Activated naive CD8-positive, alpha-beta T cell treated with anti-CD3 and anti-CD28 coated beads, Interleukin-2, amount 50 U/mL, for 24 hours (primary cell): ENCODE measurements around the gene VMP1.
"Not testable (repeated sequence)": the region's sequence is repeated elsewhere in the genome, so short reads cannot be mapped to it uniquely, and the experiment has no call there.

Experiments
- ATAC-seq: fragments of 150-1000 bp; cut with Tn5 transposase; one replicate; pipeline ENCODE4 v1.10.0; 2021
- DNase-seq: peaks from one replicate; pipeline ENCODE4 v3.0.0; 2021
- H3K27ac Mint-ChIP-seq: one replicate; pipeline ENCODE4 v1.8.0; 2021; ENCODE audit warnings: mild to moderate bottlenecking, mixed read lengths
- H3K27me3 Mint-ChIP-seq: one replicate; pipeline ENCODE4 v1.8.0; 2021; ENCODE audit warnings: mixed read lengths
- H3K36me3 Mint-ChIP-seq: one replicate; pipeline ENCODE4 v1.8.0; 2021; ENCODE audit warnings: low read depth, mixed read lengths
- H3K4me1 Mint-ChIP-seq: one replicate; pipeline ENCODE4 v1.8.0; 2021; ENCODE audit warnings: mixed read lengths
- H3K4me3 Mint-ChIP-seq: one replicate; pipeline ENCODE4 v1.8.0; 2021; ENCODE audit warnings: mild to moderate bottlenecking, moderate library complexity, mixed read lengths
- H3K9me3 Mint-ChIP-seq: one replicate; pipeline ENCODE4 v1.8.0; 2021; ENCODE audit warnings: mixed read lengths

Gene VMP1

GRCh38 chr17:59863616-59864015, 156.2 kb downstream of the VMP1 start:
- Mint-ChIP-seq H3K9me3 (no peaks in the 10 kb centered on the region), H3K27me3 (no peaks in the 10 kb centered on the region), H3K4me1 (peaks cover 13% of the 10 kb centered on the region), H3K36me3 (peaks cover 18% of the 10 kb centered on the region), H3K4me3 (no peak overlapping the region), H3K27ac (no peak overlapping the region)
- DNase-seq, result no peak
- no peak for ATAC-seq

- Mint-ChIP-seq H3K27ac (no peak overlapping the region), H3K27me3 (no peaks in the 10 kb centered on the region), H3K4me3 (no peak overlapping the region), H3K9me3 (no peaks in the 10 kb centered on the region), H3K4me1 (peaks cover 3% of the 10 kb centered on the region), H3K36me3 (peaks cover 15% of the 10 kb centered on the region)
- no peak for DNase-seq
- ATAC-seq, result no peak
Observed at GRCh38 chr17:59869941-59870218, 162.4 kb downstream of the VMP1 start.

- Mint-ChIP-seq H3K9me3 (no peaks in the 10 kb centered on the region), H3K4me1 (peaks cover 3% of the 10 kb centered on the region), H3K27ac (no peak overlapping the region), H3K36me3 (peaks cover 14% of the 10 kb centered on the region), H3K27me3 (no peaks in the 10 kb centered on the region), H3K4me3 (no peak overlapping the region)
- no peak for DNase-seq
- no peak for ATAC-seq
Observed at GRCh38 chr17:59870482-59870881, 163.0 kb downstream of the VMP1 start.

GRCh38 chr17:59872351-59872750, 164.9 kb downstream of the VMP1 start:
- no peak for DNase-seq
- H3K9me3 Mint-ChIP-seq, result no peaks in the 10 kb centered on the region
- no peak overlapping the region for H3K27ac Mint-ChIP-seq
- H3K27me3 Mint-ChIP-seq, result no peaks in the 10 kb centered on the region
- H3K4me1 Mint-ChIP-seq, result peaks cover 3% of the 10 kb centered on the region
- no peak overlapping the region for H3K4me3 Mint-ChIP-seq
- no peak for ATAC-seq
- peaks cover 16% of the 10 kb centered on the region for H3K36me3 Mint-ChIP-seq

- H3K4me1 Mint-ChIP-seq, H3K4me3 Mint-ChIP-seq, H3K27ac Mint-ChIP-seq, DNase-seq, H3K9me3 Mint-ChIP-seq, H3K27me3 Mint-ChIP-seq, ATAC-seq: not testable (repeated sequence)
- H3K36me3 Mint-ChIP-seq, result peaks cover 20% of the 10 kb centered on the region
Observed at GRCh38 chr17:59873414-59873813, 166.0 kb downstream of the VMP1 start.

- H3K27me3 Mint-ChIP-seq, result no peaks in the 10 kb centered on the region
- ATAC-seq, result no peak
- peaks cover 19% of the 10 kb centered on the region for H3K36me3 Mint-ChIP-seq
- DNase-seq, result no peak
- no peak overlapping the region for H3K27ac Mint-ChIP-seq
- H3K4me1 Mint-ChIP-seq, result no peaks in the 10 kb centered on the region
- no peak overlapping the region for H3K4me3 Mint-ChIP-seq
- no peaks in the 10 kb centered on the region for H3K9me3 Mint-ChIP-seq
Observed at GRCh38 chr17:59874376-59874775, 166.9 kb downstream of the VMP1 start.

GRCh38 chr17:59876107-59876506, 168.7 kb downstream of the VMP1 start:
- no peaks in the 10 kb centered on the region for H3K9me3 Mint-ChIP-seq
- ATAC-seq, result no peak
- H3K4me3 Mint-ChIP-seq, result no peak overlapping the region
- H3K36me3 Mint-ChIP-seq, result peaks cover 21% of the 10 kb centered on the region
- DNase-seq, result no peak
- H3K4me1 Mint-ChIP-seq, result no peaks in the 10 kb centered on the region
- H3K27me3 Mint-ChIP-seq, result no peaks in the 10 kb centered on the region
- no peak overlapping the region for H3K27ac Mint-ChIP-seq

GRCh38 chr17:59877965-59878364, 170.5 kb downstream of the VMP1 start:
- peak overlapping the region; percentile 3 for H3K27ac Mint-ChIP-seq

GRCh38 chr17:59878624-59879023, 171.2 kb downstream of the VMP1 start:
- no peaks in the 10 kb centered on the region for H3K27me3 Mint-ChIP-seq
- no peaks in the 10 kb centered on the region for H3K9me3 Mint-ChIP-seq
- no peak overlapping the region for H3K27ac Mint-ChIP-seq
- ATAC-seq (no peak), DNase-seq (no peak)
- no peak overlapping the region for H3K4me3 Mint-ChIP-seq
- no peaks in the 10 kb centered on the region for H3K4me1 Mint-ChIP-seq
- H3K36me3 Mint-ChIP-seq, result peaks cover 23% of the 10 kb centered on the region

More at GRCh38 chr17:59877965-59878364, 170.5 kb downstream of the VMP1 start:
- H3K4me3 Mint-ChIP-seq, result no peak overlapping the region
- peaks cover 22% of the 10 kb centered on the region for H3K36me3 Mint-ChIP-seq
- H3K27me3 Mint-ChIP-seq, result no peaks in the 10 kb centered on the region
- H3K4me1 Mint-ChIP-seq, result no peaks in the 10 kb centered on the region
- DNase-seq (no peak), ATAC-seq (no peak)
- no peaks in the 10 kb centered on the region for H3K9me3 Mint-ChIP-seq

GRCh38 chr17:59884861-59885260, 177.4 kb downstream of the VMP1 start:
- no peaks in the 10 kb centered on the region for H3K27me3 Mint-ChIP-seq
- DNase-seq, result no peak
- no peak overlapping the region for H3K27ac Mint-ChIP-seq
- H3K4me3 Mint-ChIP-seq, result no peak overlapping the region
- ATAC-seq, result no peak
- peaks cover 8% of the 10 kb centered on the region for H3K4me1 Mint-ChIP-seq
- no peaks in the 10 kb centered on the region for H3K9me3 Mint-ChIP-seq
- H3K36me3 Mint-ChIP-seq, result peaks cover 22% of the 10 kb centered on the region

- Mint-ChIP-seq H3K36me3 (peaks cover 24% of the 10 kb centered on the region), H3K4me3 (no peak overlapping the region), H3K9me3 (no peaks in the 10 kb centered on the region), H3K27me3 (peaks cover 4% of the 10 kb centered on the region), H3K4me1 (peaks cover 30% of the 10 kb centered on the region), H3K27ac (no peak overlapping the region)
- ATAC-seq (no peak), DNase-seq (no peak)
Observed at GRCh38 chr17:59888145-59888750, 180.8 kb downstream of the VMP1 start.

GRCh38 chr17:59890720-59891119, 183.3 kb downstream of the VMP1 start:
- peak overlapping the region; percentile 6 for H3K27ac Mint-ChIP-seq

More at GRCh38 chr17:59890720-59891119, 183.3 kb downstream of the VMP1 start:
- Mint-ChIP-seq H3K9me3 (no peaks in the 10 kb centered on the region), H3K4me3 (peak overlapping the region; percentile 94), H3K4me1 (peaks cover 47% of the 10 kb centered on the region), H3K27me3 (peaks cover 4% of the 10 kb centered on the region), H3K36me3 (peaks cover 23% of the 10 kb centered on the region)
- ATAC-seq (no peak), DNase-seq (no peak)
